HG02870 (cell line): ENCODE data around the gene MATN4.

Experiments used
- ATAC-seq: cut with Tn5 transposase; IDR thresholded peaks from one replicate; pipeline ENCODE4 v1.9.1; 2021; ENCODE audit warnings: mild to moderate bottlenecking, moderate library complexity; ENCODE audit not compliant: unreplicated experiment

The MATN4 gene

DNA sequence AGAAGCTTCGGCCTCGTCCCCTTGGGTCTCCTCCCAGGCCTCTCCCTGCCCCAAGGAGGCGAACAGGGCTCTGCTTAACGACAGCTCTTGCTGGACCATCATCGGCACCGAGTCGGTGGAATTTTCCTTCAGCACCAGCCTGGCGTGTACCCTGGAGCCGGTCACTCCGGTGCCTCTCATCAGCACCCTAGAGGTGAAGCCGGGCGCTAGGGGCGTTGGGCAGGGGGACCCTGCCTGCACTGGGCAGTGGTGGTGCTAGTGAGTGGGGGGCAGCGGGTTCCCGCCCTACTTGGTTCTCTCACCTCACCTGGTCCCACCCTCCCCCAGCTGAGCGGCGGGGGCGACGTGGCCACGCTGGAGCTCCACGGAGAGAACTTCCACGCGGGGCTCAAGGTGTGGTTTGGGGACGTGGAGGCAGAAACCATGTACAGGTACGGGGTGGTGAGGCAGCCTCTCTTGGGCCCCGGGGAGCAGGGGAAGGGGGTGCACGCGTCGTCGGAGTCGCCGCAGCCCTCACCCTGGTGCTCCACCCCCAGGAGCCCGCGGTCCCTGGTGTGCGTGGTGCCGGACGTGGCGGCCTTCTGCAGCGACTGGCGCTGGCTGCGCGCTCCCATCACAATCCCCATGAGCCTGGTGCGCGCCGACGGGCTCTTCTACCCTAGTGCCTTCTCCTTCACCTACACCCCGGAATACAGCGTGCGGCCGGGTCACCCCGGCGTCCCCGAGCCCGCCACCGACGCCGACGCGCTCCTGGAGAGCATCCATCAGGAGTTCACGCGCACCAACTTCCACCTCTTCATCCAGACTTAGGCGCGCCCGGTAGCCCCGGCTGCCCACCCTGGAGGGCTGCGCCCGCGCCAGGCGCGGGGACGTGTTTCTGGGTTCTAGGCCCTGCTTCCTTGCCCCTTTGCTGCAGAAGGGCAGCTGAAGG lies 8.3 kb upstream of the MATN4 start:
- ATAC-seq, result no peak

DNA sequence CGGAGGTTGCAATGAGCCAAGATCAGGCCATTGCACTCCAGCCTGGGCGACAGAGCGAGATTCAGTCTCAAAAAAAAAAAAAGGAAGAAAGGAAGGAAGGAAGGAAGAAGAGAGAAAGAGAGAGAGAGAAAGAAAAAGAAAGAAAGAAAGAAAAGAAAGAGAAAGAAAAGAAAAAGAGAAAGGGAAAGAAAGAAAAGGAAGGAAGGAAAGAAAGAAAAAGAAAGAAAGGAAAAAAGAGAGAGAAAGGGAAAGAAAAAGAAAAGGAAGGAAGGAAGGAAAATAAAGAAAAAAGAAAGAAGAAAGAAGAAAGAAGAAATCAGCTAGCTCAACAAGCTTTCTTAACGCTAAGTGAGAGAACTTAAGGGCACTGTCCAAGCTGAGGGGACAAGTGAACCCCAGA lies 7.6 kb upstream of the MATN4 start:
- ATAC-seq, result no peak

DNA sequence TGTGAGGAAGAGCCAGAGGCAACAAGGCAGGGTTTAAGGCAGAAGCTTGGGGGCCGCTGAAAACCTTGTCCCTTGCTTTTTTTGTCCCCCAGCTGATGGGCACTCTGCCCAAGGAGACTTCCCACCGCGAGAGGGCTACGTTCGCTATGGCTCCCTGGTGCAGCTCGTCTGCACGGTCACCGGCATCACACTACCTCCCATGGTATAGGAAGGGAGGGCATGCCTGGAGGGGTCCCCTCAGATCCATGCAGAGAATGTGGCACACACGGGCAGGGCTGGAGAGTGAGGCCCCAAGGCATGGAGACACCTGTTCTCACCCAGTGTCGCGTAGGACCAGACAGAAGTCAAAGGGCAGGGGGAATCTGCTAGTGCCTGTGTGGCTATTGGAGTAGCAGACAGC lies 5.8 kb upstream of the MATN4 start:
- ATAC-seq, result no peak

DNA sequence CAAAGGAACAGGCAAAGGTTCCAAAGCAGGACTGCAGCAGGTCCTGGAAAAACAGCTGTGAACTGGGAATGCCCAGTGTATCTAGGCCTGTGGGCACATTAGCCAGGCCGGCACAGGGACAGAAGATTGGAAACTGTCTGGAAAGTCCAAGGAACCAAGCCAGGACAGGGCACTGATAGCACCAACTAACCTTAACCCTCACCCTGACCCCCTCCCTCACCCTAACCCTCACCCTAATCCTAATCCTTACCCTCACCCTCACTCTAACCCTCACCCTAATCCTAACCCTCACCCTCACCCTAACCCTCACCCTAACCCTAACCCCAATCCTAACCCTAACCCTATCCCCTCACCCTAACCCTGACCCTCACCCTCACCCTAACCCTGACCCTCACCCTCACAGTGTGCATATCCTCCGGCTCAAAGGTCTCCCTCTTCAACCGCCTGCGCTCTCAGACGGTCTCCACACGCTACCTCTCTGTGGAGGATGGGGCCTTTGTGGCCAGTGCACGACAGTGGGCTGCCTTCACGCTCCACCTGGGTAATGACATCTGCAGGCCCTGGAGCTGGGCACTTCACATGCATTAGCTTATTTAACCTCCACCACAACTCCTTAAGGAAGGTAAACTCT lies 5.1 kb upstream of the MATN4 start:
- no peak for ATAC-seq

DNA sequence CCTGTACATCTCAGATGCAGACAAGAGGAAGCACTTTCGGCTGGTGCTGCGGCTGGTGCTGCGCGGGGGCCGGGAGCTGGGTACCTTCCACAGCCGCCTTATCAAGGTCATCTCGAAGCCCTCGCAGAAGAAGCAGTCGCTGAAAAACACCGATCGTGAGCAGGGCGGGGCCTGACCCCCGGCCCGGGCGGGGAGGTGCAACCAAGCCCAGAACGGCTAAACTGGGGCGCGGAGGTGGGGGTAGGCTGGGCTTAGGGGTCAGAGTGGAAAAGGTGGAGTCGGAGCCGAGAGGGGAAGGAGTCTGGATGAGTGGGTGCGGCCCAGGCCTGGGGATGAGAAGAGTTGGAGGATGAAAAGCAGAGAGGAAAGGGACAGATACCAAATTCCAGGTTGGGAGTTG lies 4.1 kb upstream of the MATN4 start:
- ATAC-seq, result no peak

DNA sequence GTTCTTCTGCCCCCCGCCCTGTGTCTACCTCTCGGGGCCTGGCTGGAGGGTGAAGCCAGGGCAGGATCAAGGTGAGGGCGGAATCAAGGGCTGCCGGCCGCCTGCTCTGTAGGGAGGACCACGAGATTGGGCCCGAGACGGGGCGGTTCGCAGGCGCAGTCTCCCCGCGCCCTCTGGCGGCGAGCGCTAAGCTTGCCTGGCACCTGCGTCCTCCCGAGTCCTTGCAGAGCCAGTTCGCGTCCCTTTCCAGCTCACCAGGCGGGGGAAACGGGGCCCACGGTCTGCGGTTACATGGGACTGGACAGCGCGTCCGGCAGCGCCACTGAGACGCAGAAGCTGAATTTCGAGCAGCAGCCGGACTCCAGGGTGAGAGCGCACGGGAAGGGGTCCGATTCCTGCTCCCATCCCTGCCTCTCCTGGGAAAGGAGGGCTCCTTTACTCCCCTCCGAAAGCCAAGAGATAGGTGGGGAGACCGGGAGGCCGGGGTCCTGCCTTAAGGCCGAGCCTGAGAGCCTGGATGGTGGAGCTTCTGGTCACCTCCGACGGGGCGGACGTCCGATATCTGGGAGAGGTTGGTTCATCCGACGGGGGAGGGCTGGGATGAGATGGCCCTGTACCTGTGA lies 3.6 kb upstream of the MATN4 start:
- no peak for ATAC-seq

DNA sequence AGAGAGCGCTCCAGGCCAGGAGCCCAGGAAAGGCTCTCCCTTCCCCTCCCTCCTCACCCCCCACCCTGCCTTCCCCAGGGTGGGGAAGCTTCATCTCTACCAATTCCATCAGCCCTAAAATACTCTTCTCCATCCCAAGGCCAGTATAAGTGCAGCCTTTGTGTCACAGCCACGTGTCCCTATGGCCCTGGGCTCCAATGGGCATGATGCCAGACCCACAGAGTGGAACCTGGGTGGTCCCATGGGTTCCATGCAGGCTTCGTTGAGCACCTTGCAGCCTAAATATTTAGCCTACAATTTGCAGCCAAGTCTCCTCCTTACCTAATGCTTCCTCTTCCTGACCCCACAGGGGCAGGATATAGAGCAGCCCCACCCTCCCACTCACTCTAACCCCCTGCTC lies 976 bp upstream of the MATN4 start:
- no peak for ATAC-seq

DNA sequence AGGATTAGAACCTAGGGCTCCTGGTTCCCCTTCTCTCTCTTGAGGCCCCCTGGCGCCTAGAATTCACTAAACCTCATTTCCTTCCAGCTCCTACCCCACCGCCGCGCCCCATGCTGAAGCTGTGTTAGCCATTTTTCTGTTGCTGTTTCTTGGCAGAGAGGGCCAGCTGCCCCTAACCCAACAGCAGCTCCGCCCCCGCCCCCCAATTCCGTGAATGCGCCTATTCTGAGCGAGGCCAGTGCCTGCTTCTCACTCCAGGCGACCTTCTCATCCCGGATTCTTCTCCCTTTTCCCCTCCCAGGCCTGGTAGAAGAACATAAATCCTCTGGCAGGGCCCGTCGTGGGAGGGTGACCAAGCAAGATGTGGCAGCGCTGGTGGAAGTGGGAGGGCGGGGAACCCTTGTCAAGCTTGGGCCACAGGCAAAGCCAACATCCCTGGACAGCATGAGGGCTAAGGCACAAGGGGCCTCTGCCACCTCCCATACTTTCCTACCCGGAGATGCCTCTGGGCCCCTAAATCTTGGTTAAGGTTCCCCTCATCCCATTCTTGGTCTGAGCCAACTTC lies 941 bp downstream of the MATN4 start:
- ATAC-seq, result no peak

DNA sequence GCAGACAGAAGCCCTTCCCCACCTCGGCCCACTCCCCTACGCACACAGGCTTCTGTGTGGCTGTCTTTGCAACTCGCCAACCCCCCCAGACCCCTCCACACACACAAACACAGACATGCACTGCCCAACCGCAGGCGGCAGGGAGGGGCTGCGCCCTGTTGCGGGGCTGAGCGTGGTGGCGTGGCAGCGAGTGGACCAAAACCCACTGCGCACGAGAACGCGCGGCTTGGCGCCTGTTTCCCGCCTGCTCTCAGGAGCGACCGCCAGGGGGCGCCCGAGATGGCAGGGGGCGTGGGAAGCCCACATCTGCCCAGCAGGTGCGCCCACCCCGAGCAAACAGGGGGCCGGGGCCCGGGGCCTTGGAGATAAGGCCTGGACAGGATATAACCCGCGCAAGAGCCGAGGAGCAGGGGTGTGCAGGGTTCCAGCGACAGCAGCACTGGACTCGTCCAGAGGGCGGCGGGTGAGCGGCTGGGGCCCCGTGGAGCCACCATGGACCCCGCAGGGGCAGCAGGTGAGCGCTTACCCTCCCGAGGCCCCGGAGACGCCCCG lies 1.6 kb downstream of the MATN4 start, which contains the start of gene RBPJL:
Gene RBPJL, plus strand, starts transcription at position 410 of the 552 bp plus-strand sequence. Its CDS starts 83 bp downstream, at position 493.
- no peak for ATAC-seq

DNA sequence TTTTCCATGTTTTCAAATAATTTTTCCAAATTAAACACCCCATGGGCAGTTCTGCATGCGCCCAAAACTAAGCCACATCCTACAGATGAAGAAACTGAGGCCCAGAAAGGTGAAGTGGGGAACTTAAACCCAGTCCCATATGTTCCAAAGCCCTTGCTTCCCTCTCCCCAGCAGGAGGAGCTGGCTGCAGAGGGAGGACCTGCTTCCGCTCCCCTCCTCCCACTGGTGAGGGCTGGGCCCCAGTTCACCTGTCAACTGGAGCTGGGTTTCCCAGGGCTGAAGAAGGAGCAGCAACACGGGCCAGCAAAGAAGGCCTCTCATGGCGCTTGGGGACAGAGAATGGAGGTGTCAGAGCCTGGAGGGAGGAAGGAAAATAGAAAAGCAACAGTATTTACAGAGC lies 2.8 kb downstream of the MATN4 start:
- no peak for ATAC-seq

DNA sequence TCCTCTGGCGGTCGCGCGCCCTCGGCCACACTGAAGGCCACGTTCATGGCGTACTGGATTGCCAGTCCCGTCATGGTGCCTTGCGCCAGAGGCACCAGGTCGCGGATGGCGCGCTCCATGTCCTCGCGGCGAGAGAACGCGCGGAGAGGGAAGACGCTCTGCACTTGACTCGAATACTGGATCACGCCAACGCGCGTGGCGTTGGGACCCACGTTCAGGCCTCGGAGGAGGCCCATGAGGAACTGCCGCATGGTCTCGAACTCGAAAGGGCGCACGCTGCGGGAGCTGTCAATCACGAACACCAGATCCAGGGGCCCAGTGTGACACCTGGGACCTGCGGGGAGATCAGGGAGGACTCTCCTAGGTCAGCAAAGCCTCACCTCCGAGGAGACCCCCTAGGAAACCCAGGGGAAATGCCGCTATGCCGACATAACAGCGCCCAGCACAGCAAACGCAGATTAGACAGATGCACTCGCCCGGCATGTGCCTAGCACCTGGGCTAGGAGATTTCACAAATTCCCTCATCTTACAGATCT lies 3.6 kb downstream of the MATN4 start:
- ATAC-seq, result no peak

DNA sequence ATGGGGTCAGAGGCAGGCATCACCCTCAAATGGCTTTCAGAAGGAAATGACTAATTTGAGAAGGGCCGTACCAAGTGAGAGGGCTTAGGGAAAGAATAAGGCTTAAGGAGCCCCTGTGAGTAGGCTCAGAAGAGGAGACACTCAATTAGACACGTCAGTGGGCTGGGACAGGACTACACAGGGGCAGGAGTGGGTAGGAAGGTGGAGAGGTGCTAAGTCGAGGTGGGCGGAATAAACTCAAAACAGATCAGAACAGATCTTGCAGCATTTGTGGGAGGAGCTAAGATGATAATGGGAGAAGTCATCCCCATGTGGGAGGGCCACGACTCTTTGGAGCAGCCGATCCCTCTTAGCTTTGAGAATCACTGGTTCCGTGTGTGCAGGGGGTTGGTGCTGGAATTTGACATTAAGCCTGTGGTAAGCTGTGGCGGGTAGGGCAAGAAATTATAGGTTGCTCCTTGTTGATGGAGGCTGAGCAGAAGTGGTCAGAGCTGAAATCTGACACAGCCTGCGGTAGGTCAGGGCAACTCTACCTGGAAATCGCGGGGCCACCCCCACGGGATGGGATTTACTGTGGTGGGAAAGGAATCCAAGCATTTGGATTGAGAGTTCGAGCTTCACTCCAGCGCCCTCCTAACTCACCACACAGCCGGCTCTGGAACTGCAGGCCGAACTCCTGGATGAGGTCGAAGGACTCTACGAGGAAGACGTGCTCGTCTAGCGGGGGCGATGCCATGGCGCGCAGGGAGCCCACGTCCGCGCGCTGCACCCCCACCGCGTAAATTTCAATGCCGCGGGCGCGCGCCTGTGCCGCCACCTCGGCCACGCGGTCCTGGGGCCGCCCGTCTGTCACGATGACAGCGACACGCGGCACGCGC lies 4.3 kb downstream of the MATN4 start:
- ATAC-seq, result no peak

DNA sequence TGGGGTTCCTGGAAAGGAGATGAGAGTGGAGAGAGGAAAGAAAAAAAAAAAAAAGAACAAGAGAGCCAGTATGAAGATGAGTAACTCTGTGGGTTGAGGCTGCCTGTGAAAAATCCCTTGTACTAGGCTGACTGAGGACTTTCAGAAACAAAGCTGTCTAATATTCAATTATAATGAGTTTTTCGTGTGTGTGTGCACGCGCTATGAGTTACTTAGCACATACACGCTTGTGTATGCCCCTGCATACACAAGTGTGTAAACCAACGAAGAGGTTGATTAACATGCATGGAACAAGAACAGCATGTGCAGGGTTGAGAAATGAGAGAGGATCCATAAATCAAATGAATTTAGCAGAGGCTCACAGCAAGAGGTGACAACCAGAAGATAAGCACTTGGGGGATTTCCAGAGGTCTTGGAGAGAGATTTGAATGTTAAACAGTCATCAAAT lies 6.3 kb downstream of the MATN4 start:
- ATAC-seq, result no peak

DNA sequence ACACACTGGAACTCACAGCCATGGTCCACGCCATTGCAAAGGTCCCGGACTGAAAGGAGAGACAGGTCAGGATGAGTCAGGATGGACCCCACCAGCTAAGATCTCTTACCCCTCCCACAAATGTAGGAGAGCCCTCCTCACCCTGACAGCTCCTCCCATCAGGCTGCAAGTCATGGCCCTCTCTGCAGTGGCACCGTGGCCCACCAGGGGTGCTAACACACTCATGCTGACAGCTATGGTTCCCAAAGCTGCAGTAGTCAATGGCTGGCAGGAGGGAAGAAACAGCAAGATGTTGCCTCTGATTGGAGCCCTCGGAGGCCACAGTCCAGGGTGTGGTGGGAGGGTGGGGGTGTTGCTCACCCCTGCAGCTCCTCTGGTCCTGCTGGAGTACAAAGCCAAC lies 7.1 kb downstream of the MATN4 start:
- ATAC-seq, result peak; percentile 48

DNA sequence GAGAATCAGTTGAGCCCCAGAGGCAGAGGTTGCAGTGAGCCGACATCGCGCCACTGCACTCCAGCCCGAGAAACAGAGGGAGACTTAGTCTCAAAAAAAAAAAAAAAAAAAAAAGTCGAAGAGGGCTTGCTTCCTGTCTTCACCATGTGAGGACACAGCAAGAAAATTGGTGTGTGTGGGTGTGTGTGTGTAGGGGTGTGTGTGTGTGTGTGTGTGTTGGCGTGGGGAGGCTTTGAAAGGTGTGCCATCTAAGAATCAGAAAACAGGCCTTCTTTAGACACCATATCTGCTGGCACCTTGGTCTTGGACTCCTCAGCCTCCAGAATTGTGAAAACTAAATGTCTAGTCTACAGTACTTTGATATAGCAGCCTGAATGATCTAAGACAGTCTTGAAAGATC lies 8.3 kb downstream of the MATN4 start:
- ATAC-seq, result no peak

DNA sequence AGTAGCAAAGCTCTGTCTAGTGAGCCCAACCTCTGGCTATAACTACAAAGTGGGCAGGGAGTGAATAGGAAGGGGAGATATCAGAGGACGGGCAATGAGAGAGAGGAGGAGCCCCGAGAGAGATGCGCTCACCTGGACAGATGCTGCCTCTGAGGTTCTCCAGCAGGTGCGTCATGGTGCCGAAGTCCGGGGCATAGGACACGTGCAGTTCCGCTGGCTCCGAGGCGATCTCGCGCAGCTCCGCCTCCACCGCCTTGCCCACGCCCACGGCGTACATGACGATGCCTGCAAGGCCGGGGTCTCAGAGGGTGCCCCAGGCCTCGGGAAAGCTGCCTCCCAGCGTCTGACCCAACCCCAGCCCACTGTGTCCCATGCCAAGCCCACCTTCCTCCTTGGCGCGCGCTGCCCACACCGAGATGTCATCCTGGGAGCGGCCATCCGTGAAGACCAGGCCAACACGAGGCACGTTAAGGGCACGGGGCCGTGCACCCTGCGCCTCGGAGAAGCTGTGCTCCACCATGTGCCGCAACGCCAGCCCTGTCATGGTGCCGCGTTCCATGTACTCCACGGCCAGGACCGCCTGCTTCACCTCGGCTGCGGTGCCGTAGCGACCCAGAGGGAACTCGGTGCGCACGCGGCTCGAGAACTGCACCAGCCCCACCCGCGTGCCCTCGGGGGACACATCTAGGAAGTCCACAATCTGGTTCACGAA lies 10.2 kb downstream of the MATN4 start:
- no peak for ATAC-seq

DNA sequence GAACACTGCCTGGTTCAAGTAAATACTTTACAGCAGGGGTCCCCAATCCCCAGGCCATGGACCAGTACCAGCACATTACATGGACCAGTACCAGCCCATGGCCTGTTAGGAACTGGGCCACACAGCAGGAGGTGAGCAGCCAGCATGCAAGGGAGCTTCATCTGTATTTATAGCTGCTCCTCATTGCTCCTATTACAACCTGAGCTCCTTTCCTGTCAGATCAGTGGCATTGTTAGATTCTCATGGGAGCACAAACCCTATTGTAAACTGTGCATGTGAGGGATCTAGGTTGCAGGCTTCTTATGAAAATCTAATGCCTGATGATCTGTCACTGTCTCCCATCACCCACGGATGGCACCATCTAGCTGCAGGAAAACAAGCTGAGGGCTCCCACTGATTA lies 13.4 kb downstream of the MATN4 start:
- no peak for ATAC-seq

DNA sequence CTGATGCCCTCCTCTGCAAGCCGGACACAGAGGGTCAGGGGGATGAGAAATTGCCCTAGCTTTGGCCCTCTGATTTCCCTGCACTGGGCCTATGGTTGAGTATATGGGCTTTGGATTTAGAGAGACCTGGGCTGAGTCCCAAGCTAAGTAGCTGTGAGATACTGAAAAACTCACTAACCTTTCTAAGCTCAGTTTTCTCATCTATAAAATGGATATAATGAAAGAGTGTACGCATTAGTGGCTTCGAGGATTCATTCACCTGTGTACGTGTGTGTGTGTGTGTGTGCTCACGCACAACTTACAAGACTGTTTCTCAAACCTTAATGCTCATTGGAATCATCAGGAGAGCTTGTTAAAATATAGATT lies 14.1 kb downstream of the MATN4 start:
- ATAC-seq, result no peak
